Kidney (tissue), 14 donors: Measurements from ENCODE around the gene TMEM273. TPM values are rescaled to one million over a fixed set of nuclear protein-coding genes. Genes with fewer than 3 reads are reported as not detected.

ENCODE experiments used
- DNase-seq, 5 donors: peaks; one replicate each; pipeline ENCODE4 v3.0.0-alpha.2; 2013 to 2020
- FAIRE-seq: peaks from 2 replicates; lab custom pipeline; 2012; peaks lifted over from hg19 to GRCh38; lab: Jason Lieb, UNC
- H3K27ac ChIP-seq, 2 donors: one replicate each; pipeline ENCODE4 v1.7.0; 2013; ENCODE audit warnings: low read depth in 2 of 2, low read length in 2 of 2, inconsistent platforms in 1 of 2
- H3K27me3 ChIP-seq: one replicate; pipeline ENCODE4 v1.7.1; 2013; ENCODE audit warnings: low read length, inconsistent platforms; ENCODE audit not compliant: control insufficient read depth, insufficient read depth
- H3K36me3 ChIP-seq, 3 donors: one replicate each; pipeline versions ENCODE4 v1.7.0 to v1.7.1; 2013; ENCODE audit warnings: low read length in 3 of 3, control low read depth in 1 of 3, inconsistent platforms in 1 of 3; ENCODE audit not compliant: insufficient read depth in 3 of 3, control insufficient read depth in 2 of 3
- H3K4me1 ChIP-seq, 3 donors: one replicate each; pipeline versions ENCODE4 v1.7.0 to v1.7.1; 2013; ENCODE audit warnings: low read length in 3 of 3, inconsistent platforms in 1 of 3, low read depth in 1 of 3; ENCODE audit not compliant: control insufficient read depth in 2 of 3, insufficient read depth in 2 of 3
- H3K4me3 ChIP-seq, 3 donors: one replicate each; pipeline versions ENCODE4 v1.7.0 to v1.8.1; 2013; ENCODE audit warnings: low read length in 3 of 3, control low read depth in 1 of 3, inconsistent platforms in 1 of 3
- H3K9ac ChIP-seq, 3 donors: one replicate each; pipeline versions ENCODE4 v1.7.0 to v1.7.1; 2013; ENCODE audit warnings: low read length in 3 of 3, control low read depth in 1 of 3, inconsistent platforms in 1 of 3
- H3K9me3 ChIP-seq, 3 donors: one replicate each; pipeline versions ENCODE4 v1.7.0 to v1.7.1; 2013; ENCODE audit warnings: low read length in 3 of 3, control low read depth in 1 of 3, inconsistent platforms in 1 of 3; ENCODE audit not compliant: control insufficient read depth in 2 of 3, insufficient read depth in 1 of 3
- intact Hi-C: fragments of 100-400 bp; cut with DNase I; formaldehyde crosslinking; loops from one replicate; pipeline ENCODE4 v1.11.1; 2022
- polyA plus RNA-seq: library from polyadenylated mRNA; stranded (reverse); fragments of 350-450 nt; fragmentation: Illumina TruSeq; extraction: RNeasy Lipid Tissue Mini Kit (QIAGEN cat#74804); gene quantifications from one replicate; pipeline ENCODE4 v1.2.3, GENCODE V29; 2014; ENCODE audit warnings: low read depth, low replicate concordance; ENCODE audit not compliant: insufficient read depth
- total RNA-seq: library from RNA; stranded (reverse); fragmentation: NEBNext Ultra II Directional; extraction: Animal tissue kit (Norgen Biotek cat#: 25700); gene quantifications from one replicate; pipeline ENCODE4 v1.2.1, GENCODE V29; 2021
- TF ChIP-seq, protein P1 (sequence below): IDR thresholded peaks from 3 replicates; pipeline ENCODE4 v1.5.1; 2012; ENCODE audit warnings: mild to moderate bottlenecking, moderate library complexity, borderline replicate concordance; ENCODE audit not compliant: insufficient read depth; ENCODE audit errors: extremely low read depth
- donor health status: control.
- donor health status: control.
- donor health status: control.
- donor health status: control.
- donor health status: control.
- donor health status: DM: yes; HTN: yes; CAD: no.
- donor health status: Normal renal cell carcinoma (clear cell type).

The TMEM273 gene
- total and polyA plus RNA-seq, 2 donors from 2014 or later: 3.2 to 16.8 TPM

DNA sequence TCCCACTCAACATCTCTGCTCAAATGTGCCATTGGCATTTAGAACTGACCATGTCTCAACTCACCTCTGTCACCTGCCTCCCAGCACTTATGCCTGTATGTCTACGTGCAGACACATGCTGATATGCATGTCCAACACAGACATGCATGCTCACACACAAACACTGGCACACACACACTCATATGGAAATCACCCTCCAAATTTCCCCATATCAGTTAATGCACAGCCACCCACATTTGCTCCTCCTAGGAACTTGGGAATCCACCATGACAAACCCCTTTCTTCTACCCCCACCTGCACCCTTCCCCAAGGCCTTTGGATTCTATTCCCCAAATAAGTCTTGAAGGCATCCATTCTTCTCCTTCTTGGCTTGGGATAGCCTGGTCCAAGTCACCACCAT, 58.8 kb downstream of the TMEM273 start:
- H3K9me3 ChIP-seq: no peaks in the 10 kb centered on the region
- no peak overlapping the region for H3K9ac ChIP-seq
- H3K27ac ChIP-seq: no peak overlapping the region
- intact Hi-C loops: no loop called here
- no peaks in the 10 kb centered on the region for H3K36me3 ChIP-seq
- no peaks in the 10 kb centered on the region for H3K27me3 ChIP-seq
- no peaks in the 10 kb centered on the region for H3K4me1 ChIP-seq
- DNase-seq: no peak
- FAIRE-seq: no peak
- TF ChIP-seq, protein P1, sequence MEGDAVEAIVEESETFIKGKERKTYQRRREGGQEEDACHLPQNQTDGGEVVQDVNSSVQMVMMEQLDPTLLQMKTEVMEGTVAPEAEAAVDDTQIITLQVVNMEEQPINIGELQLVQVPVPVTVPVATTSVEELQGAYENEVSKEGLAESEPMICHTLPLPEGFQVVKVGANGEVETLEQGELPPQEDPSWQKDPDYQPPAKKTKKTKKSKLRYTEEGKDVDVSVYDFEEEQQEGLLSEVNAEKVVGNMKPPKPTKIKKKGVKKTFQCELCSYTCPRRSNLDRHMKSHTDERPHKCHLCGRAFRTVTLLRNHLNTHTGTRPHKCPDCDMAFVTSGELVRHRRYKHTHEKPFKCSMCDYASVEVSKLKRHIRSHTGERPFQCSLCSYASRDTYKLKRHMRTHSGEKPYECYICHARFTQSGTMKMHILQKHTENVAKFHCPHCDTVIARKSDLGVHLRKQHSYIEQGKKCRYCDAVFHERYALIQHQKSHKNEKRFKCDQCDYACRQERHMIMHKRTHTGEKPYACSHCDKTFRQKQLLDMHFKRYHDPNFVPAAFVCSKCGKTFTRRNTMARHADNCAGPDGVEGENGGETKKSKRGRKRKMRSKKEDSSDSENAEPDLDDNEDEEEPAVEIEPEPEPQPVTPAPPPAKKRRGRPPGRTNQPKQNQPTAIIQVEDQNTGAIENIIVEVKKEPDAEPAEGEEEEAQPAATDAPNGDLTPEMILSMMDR: no peak
- H3K4me3 ChIP-seq: no peak overlapping the region

DNA sequence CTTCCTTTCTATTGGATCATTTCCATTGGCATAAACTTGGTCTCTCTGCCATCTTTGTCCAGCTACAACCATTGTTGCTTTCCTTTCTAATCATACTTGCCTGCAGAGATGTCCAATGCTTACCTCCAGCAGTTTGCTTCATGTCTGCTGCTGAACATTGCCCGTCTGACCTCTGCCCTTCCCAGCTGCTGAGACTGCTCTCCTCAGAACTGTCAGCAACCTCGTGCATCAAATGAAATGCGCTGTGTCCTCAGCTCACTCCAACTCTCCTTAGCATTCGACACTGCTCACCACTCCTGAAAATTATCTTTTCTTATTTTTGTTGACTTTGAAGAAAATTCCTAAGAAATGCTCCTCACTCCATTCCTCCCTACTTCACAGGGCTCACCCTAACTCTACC, 59.3 kb downstream of the TMEM273 start:
- no peak overlapping the region for H3K9ac ChIP-seq
- peak in 1 of 5 donors; percentile 35 for DNase-seq
- intact Hi-C loops: no loop called here
- no peaks in the 10 kb centered on the region for H3K4me1 ChIP-seq
- TF ChIP-seq, protein P1: no peak
- no peaks in the 10 kb centered on the region for H3K36me3 ChIP-seq
- no peaks in the 10 kb centered on the region for H3K9me3 ChIP-seq
- FAIRE-seq: no peak
- no peaks in the 10 kb centered on the region for H3K27me3 ChIP-seq
- no peak overlapping the region for H3K4me3 ChIP-seq
- no peak overlapping the region for H3K27ac ChIP-seq

DNA sequence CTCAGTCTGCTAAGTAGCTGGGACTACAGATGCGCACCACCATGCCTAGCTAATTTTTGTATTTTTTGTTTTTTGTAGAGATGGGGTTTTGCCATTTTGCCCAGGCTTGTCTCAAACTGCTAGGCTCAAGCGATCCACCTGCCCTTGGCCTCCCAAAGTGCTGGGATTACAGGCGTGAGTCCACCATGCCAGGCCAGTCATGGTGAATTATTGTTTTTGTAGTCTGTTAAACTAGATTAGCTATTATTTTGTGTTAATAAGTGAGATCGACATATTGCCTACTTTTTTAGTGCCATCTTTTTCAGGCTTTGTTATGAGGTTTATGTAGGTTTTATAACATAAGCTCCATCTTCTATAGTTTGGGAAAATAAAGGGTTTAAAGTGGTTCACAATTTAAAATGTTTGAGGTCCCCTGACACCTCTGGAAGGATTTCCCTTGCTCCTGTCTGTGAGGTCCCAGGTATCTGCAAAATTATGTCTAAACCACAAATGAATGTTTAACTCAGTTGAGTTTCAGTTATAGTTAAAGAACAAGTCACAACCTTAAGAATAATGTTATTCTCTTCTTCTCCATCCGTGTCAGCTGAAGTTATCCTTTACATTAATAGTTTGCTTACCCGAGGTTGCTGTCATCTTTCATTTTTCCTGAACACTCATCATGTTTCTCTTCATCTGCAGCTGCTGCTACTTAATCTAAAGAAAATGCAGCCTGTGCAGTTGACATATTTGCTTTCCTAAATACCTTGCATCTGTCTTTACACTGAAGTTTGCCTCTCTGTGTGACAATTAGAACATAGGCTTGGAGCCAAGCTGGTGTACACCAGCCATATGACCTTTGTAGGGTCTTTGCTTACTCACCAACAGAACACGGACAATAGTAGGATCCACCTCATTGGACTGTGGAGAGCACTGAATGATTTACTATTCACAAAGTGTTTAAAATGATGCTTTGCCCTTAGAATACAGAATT, 63.9 kb downstream of the TMEM273 start:
- TF ChIP-seq, protein P1: no peak
- Histone ChIP-seq H3K4me1 (no peaks in the 10 kb centered on the region), H3K36me3 (no peaks in the 10 kb centered on the region), H3K9ac (no peak overlapping the region), H3K27me3 (no peaks in the 10 kb centered on the region), H3K4me3 (peak overlapping the region in 1 of 3 donors; percentile 9), H3K9me3 (no peaks in the 10 kb centered on the region), H3K27ac (peak overlapping the region in 1 of 2 donors; percentile 60)
- FAIRE-seq (no peak), DNase-seq (no peak)
- intact Hi-C loops: no loop called here
